Ishikawa (cell line): ENCODE measurements around the gene TYMP.

Experiments
- CEBPB ChIP-seq: IDR thresholded peaks from 2 replicates; pipeline ENCODE4 v1.6.1; 2012
- CREB1 ChIP-seq: IDR thresholded peaks from 2 replicates; pipeline ENCODE4 v1.6.1; 2012; ENCODE audit warnings: low read depth
- EGR1 ChIP-seq: IDR thresholded peaks from 2 replicates; pipeline ENCODE4 v1.6.1; 2012
- EP300 ChIP-seq: IDR thresholded peaks from 2 replicates; pipeline ENCODE4 v1.6.1; 2012; ENCODE audit warnings: borderline replicate concordance
- FOXM1 ChIP-seq: IDR thresholded peaks from 2 replicates; pipeline ENCODE4 v1.6.1; 2012; ENCODE audit warnings: low read depth, borderline replicate concordance
- MAX ChIP-seq: IDR thresholded peaks from 2 replicates; pipeline ENCODE4 v1.6.1; 2012
- NFIC ChIP-seq: IDR thresholded peaks from 2 replicates; pipeline ENCODE4 v1.6.1; 2012
- RAD21 ChIP-seq: IDR thresholded peaks from 2 replicates; pipeline ENCODE4 v1.6.1; 2012; ENCODE audit warnings: low read depth
- TAF1 ChIP-seq: IDR thresholded peaks from 2 replicates; pipeline ENCODE4 v1.6.1; 2012; ENCODE audit warnings: low read depth, mild to moderate bottlenecking
- TCF12 ChIP-seq: IDR thresholded peaks from 2 replicates; pipeline ENCODE4 v1.6.1; 2012; ENCODE audit warnings: low read depth
- TEAD4 ChIP-seq: IDR thresholded peaks from 2 replicates; pipeline ENCODE4 v1.6.1; 2012
- USF1 ChIP-seq: IDR thresholded peaks from 2 replicates; pipeline ENCODE4 v1.6.1; 2012
- YY1 ChIP-seq: IDR thresholded peaks from 2 replicates; pipeline ENCODE4 v1.6.1; 2012; ENCODE audit warnings: low read depth
- ZBTB7A ChIP-seq: IDR thresholded peaks from 2 replicates; pipeline ENCODE4 v1.6.1; 2012; ENCODE audit warnings: low read depth
- TF ChIP-seq, protein P1 (sequence below): IDR thresholded peaks from 2 replicates; pipeline ENCODE4 v1.6.1; 2012; ENCODE audit warnings: low read depth, mild to moderate bottlenecking

The TYMP gene

GRCh38 chr22:50483106-50483505 lies 46.7 kb downstream of the TYMP start:
- TF ChIP-seq, protein P1, sequence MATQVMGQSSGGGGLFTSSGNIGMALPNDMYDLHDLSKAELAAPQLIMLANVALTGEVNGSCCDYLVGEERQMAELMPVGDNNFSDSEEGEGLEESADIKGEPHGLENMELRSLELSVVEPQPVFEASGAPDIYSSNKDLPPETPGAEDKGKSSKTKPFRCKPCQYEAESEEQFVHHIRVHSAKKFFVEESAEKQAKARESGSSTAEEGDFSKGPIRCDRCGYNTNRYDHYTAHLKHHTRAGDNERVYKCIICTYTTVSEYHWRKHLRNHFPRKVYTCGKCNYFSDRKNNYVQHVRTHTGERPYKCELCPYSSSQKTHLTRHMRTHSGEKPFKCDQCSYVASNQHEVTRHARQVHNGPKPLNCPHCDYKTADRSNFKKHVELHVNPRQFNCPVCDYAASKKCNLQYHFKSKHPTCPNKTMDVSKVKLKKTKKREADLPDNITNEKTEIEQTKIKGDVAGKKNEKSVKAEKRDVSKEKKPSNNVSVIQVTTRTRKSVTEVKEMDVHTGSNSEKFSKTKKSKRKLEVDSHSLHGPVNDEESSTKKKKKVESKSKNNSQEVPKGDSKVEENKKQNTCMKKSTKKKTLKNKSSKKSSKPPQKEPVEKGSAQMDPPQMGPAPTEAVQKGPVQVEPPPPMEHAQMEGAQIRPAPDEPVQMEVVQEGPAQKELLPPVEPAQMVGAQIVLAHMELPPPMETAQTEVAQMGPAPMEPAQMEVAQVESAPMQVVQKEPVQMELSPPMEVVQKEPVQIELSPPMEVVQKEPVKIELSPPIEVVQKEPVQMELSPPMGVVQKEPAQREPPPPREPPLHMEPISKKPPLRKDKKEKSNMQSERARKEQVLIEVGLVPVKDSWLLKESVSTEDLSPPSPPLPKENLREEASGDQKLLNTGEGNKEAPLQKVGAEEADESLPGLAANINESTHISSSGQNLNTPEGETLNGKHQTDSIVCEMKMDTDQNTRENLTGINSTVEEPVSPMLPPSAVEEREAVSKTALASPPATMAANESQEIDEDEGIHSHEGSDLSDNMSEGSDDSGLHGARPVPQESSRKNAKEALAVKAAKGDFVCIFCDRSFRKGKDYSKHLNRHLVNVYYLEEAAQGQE: no peak
- no peak for TF ChIP-seq TEAD4
- TF ChIP-seq MAX: no peak
- no peak for TF ChIP-seq ZBTB7A
- TF ChIP-seq TAF1: no peak
- no peak for TF ChIP-seq CEBPB
- TF ChIP-seq RAD21: no peak
- TF ChIP-seq USF1: no peak
- no peak for TF ChIP-seq EP300
- TF ChIP-seq CREB1: no peak
- TF ChIP-seq EGR1: no peak

GRCh38 chr22:50482107-50483074 lies 47.4 kb downstream of the TYMP start:
- TF ChIP-seq ZBTB7A (no peak), TAF1 (no peak), USF1 (peak; percentile 83), EGR1 (no peak), TEAD4 (no peak), EP300 (no peak)

GRCh38 chr22:50481440-50482106 lies 48.2 kb downstream of the TYMP start, which contains the start of gene ADM2:
Gene ADM2, plus strand, starts transcription at chr22:50481543. Its CDS starts 305 bp downstream, at chr22:50481848.
- TF ChIP-seq YY1: 0 out of 2 replicates have a peak, but pooled peaks have one; percentile 46
- TF ChIP-seq RAD21: no peak
- TF ChIP-seq TAF1: no peak
- TF ChIP-seq CEBPB: peak; percentile 58; the same call in 1 of the 2 replicates
- peak; percentile 22; the same call in 1 of the 2 replicates for TF ChIP-seq MAX
- peak; percentile 50; the same call in 1 of the 2 replicates for TF ChIP-seq EGR1
- TF ChIP-seq CREB1: no peak
- no peak for TF ChIP-seq TCF12
- no peak; the same call in 1 of the 2 replicates for TF ChIP-seq NFIC
- no peak for TF ChIP-seq FOXM1

- no peak for TF ChIP-seq CREB1
- TF ChIP-seq RAD21: no peak
- TF ChIP-seq MAX: no peak
- no peak for TF ChIP-seq EP300
- no peak for TF ChIP-seq FOXM1
- TF ChIP-seq YY1: no peak
- TF ChIP-seq, protein P1: no peak
- TF ChIP-seq EGR1: no peak
- TF ChIP-seq CEBPB: no peak
- TF ChIP-seq TEAD4: no peak
These were observed 48.8 kb downstream of the TYMP start for GRCh38 chr22:50481045-50481439.

DNA sequence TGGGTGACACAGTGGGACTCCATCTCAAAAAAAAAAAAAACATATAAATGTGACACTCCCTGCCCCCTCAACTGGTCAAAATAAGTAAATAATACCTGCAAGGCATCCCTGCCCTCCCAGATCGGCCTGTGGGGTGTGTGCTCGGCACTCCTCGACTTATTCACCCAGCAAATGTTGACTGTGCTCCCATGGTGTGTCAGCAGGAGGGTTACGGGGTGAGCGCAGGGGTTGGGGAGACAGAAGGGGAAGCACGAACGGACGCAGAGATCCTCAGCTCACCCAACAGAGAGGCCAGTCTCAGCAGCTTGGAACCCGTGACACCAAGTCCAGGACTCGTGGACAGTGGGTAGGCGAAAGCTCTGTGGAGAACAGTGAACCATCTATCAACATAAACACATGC lies 50.1 kb downstream of the TYMP start:
- TF ChIP-seq RAD21 (no peak), TAF1 (no peak), CREB1 (no peak), NFIC (no peak), USF1 (no peak), ZBTB7A (no peak), EGR1 (no peak), MAX (no peak), TCF12 (no peak), EP300 (no peak), YY1 (no peak), TEAD4 (no peak), CEBPB (no peak), FOXM1 (no peak)
- TF ChIP-seq, protein P1: no peak
